ENCODE data around the gene DNMT3L. TPM values are rescaled to one million over a fixed set of nuclear protein-coding genes. Genes with fewer than 3 reads are reported as not detected.

DNMT3L gene
- total and polyA plus RNA-seq, 2 experiments from 2014 or later: 0.27 TPM; not detected in 1

DNA sequence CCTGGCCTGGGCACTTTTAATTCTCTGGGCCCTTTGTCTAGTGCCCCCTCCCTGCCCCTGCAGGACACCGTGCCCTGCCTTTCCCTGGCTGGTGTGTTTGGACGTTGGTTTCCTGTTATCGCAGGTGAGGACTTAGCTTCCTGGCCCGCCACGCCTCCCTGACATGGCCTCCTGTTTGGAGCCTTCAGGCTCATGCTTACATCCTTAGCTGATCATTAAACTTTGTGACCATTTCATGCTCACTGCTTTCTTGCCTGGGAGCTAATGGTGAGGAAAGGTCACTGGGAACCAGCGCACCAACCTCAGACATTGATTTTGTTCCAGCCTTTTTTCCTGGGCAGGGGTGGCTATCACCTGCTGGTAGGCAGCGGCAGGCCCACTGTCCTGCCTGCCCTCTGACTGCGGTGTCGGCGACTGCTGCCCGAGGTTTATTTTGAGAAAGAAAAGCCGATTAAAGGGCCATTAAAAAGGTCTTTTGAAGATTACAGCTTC is 41.8 kb upstream of the DNMT3L start:
- Histone ChIP-seq H3K9me2 (ENCODE audit: insufficient read depth) (no peaks in the 10 kb centered on the region), H2AFZ (no peak overlapping the region), H3K4me3 (no peak overlapping the region), H3K27ac (ENCODE audit: low read depth) (no peak overlapping the region), H3K4me1 (ENCODE audit: insufficient read depth) (no peaks in the 10 kb centered on the region), H3K36me3 (ENCODE audit: insufficient read depth) (no peaks in the 10 kb centered on the region), H3K4me2 (no peak overlapping the region), H3F3A (replicated peaks; ENCODE audit: low read depth) (0 out of 2 replicates have a peak, but pooled peaks cover 4% of the 10 kb centered on the region), H3K79me2 (replicated peaks; ENCODE audit: insufficient read depth) (0 out of 2 replicates have a peak, but pooled peaks cover 3% of the 10 kb centered on the region), H3K27me3 (ENCODE audit: insufficient read depth) (peaks cover 2% of the 10 kb centered on the region; the same call in 1 of the 2 replicates), H4K20me1 (replicated peaks; ENCODE audit: insufficient read depth) (no peaks in the 10 kb centered on the region)
- ATAC-seq: no peak
- TF ChIP-seq STAT1 (IDR thresholded peaks at IDR 0.05; ENCODE audit: unreplicated experiment) (no peak), ZNF114 (CRISPR knock-in tag; IDR thresholded peaks at IDR 0.05) (no peak), POLR2AphosphoS5 (IDR thresholded peaks at IDR 0.05; ENCODE audit: low read depth) (no peak), CREB1 (CRISPR knock-in tag; IDR thresholded peaks at IDR 0.05; ENCODE audit: low read depth) (no peak), NANOG (IDR thresholded peaks at IDR 0.05; ENCODE audit: borderline replicate concordance) (no peak), JUNB (IDR thresholded peaks at IDR 0.05; ENCODE audit: unreplicated experiment) (no peak), ZNF331 (CRISPR knock-in tag; IDR thresholded peaks at IDR 0.05; ENCODE audit: low read depth) (no peak), EZH2phosphoT487 (IDR thresholded peaks at IDR 0.05; ENCODE audit: unreplicated experiment) (no peak), EZH2 (IDR thresholded peaks at IDR 0.05; ENCODE audit: low read depth, unreplicated experiment) (no peak)
- TF ChIP-seq, protein P1, sequence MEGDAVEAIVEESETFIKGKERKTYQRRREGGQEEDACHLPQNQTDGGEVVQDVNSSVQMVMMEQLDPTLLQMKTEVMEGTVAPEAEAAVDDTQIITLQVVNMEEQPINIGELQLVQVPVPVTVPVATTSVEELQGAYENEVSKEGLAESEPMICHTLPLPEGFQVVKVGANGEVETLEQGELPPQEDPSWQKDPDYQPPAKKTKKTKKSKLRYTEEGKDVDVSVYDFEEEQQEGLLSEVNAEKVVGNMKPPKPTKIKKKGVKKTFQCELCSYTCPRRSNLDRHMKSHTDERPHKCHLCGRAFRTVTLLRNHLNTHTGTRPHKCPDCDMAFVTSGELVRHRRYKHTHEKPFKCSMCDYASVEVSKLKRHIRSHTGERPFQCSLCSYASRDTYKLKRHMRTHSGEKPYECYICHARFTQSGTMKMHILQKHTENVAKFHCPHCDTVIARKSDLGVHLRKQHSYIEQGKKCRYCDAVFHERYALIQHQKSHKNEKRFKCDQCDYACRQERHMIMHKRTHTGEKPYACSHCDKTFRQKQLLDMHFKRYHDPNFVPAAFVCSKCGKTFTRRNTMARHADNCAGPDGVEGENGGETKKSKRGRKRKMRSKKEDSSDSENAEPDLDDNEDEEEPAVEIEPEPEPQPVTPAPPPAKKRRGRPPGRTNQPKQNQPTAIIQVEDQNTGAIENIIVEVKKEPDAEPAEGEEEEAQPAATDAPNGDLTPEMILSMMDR (conservative IDR thresholded peaks at IDR 0.05; ENCODE audit: low read depth in 2 of 2): no peak
- TF ChIP-seq, protein P2, sequence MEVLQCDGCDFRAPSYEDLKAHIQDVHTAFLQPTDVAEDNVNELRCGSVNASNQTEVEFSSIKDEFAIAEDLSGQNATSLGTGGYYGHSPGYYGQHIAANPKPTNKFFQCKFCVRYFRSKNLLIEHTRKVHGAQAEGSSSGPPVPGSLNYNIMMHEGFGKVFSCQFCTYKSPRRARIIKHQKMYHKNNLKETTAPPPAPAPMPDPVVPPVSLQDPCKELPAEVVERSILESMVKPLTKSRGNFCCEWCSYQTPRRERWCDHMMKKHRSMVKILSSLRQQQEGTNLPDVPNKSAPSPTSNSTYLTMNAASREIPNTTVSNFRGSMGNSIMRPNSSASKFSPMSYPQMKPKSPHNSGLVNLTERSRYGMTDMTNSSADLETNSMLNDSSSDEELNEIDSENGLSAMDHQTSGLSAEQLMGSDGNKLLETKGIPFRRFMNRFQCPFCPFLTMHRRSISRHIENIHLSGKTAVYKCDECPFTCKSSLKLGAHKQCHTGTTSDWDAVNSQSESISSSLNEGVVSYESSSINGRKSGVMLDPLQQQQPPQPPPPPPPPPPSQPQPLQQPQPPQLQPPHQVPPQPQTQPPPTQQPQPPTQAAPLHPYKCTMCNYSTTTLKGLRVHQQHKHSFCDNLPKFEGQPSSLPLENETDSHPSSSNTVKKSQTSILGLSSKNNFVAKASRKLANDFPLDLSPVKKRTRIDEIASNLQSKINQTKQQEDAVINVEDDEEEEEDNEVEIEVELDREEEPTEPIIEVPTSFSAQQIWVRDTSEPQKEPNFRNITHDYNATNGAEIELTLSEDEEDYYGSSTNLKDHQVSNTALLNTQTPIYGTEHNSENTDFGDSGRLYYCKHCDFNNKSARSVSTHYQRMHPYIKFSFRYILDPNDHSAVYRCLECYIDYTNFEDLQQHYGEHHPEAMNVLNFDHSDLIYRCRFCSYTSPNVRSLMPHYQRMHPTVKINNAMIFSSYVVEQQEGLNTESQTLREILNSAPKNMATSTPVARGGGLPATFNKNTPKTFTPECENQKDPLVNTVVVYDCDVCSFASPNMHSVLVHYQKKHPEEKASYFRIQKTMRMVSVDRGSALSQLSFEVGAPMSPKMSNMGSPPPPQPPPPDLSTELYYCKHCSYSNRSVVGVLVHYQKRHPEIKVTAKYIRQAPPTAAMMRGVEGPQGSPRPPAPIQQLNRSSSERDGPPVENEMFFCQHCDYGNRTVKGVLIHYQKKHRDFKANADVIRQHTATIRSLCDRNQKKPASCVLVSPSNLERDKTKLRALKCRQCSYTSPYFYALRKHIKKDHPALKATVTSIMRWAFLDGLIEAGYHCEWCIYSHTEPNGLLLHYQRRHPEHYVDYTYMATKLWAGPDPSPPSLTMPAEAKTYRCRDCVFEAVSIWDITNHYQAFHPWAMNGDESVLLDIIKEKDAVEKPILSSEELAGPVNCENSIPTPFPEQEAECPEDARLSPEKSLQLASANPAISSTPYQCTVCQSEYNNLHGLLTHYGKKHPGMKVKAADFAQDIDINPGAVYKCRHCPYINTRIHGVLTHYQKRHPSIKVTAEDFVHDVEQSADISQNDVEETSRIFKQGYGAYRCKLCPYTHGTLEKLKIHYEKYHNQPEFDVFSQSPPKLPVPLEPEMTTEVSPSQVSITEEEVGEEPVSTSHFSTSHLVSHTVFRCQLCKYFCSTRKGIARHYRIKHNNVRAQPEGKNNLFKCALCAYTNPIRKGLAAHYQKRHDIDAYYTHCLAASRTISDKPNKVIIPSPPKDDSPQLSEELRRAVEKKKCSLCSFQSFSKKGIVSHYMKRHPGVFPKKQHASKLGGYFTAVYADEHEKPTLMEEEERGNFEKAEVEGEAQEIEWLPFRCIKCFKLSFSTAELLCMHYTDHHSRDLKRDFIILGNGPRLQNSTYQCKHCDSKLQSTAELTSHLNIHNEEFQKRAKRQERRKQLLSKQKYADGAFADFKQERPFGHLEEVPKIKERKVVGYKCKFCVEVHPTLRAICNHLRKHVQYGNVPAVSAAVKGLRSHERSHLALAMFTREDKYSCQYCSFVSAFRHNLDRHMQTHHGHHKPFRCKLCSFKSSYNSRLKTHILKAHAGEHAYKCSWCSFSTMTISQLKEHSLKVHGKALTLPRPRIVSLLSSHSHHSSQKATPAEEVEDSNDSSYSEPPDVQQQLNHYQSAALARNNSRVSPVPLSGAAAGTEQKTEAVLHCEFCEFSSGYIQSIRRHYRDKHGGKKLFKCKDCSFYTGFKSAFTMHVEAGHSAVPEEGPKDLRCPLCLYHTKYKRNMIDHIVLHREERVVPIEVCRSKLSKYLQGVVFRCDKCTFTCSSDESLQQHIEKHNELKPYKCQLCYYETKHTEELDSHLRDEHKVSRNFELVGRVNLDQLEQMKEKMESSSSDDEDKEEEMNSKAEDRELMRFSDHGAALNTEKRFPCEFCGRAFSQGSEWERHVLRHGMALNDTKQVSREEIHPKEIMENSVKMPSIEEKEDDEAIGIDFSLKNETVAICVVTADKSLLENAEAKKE (CRISPR knock-in tag; IDR thresholded peaks at IDR 0.05): no peak
- TF ChIP-seq, protein P3, sequence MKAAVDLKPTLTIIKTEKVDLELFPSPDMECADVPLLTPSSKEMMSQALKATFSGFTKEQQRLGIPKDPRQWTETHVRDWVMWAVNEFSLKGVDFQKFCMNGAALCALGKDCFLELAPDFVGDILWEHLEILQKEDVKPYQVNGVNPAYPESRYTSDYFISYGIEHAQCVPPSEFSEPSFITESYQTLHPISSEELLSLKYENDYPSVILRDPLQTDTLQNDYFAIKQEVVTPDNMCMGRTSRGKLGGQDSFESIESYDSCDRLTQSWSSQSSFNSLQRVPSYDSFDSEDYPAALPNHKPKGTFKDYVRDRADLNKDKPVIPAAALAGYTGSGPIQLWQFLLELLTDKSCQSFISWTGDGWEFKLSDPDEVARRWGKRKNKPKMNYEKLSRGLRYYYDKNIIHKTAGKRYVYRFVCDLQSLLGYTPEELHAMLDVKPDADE (IDR thresholded peaks at IDR 0.05): no peak
- TF ChIP-seq, protein P4, sequence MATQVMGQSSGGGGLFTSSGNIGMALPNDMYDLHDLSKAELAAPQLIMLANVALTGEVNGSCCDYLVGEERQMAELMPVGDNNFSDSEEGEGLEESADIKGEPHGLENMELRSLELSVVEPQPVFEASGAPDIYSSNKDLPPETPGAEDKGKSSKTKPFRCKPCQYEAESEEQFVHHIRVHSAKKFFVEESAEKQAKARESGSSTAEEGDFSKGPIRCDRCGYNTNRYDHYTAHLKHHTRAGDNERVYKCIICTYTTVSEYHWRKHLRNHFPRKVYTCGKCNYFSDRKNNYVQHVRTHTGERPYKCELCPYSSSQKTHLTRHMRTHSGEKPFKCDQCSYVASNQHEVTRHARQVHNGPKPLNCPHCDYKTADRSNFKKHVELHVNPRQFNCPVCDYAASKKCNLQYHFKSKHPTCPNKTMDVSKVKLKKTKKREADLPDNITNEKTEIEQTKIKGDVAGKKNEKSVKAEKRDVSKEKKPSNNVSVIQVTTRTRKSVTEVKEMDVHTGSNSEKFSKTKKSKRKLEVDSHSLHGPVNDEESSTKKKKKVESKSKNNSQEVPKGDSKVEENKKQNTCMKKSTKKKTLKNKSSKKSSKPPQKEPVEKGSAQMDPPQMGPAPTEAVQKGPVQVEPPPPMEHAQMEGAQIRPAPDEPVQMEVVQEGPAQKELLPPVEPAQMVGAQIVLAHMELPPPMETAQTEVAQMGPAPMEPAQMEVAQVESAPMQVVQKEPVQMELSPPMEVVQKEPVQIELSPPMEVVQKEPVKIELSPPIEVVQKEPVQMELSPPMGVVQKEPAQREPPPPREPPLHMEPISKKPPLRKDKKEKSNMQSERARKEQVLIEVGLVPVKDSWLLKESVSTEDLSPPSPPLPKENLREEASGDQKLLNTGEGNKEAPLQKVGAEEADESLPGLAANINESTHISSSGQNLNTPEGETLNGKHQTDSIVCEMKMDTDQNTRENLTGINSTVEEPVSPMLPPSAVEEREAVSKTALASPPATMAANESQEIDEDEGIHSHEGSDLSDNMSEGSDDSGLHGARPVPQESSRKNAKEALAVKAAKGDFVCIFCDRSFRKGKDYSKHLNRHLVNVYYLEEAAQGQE (IDR thresholded peaks at IDR 0.05; ENCODE audit: unreplicated experiment): no peak
- H3K4me1 Mint-ChIP-seq: peaks cover 16% of the 10 kb centered on the region
- no peaks in the 10 kb centered on the region for H3K9me3 Mint-ChIP-seq
- no peaks in the 10 kb centered on the region for H3K36me3 Mint-ChIP-seq (ENCODE audit: low read depth)
- no peak for DNase-seq (ENCODE audit: low spot score)
- peaks cover 11% of the 10 kb centered on the region for H3K27me3 Mint-ChIP-seq (ENCODE audit: insufficient read depth, low read depth, poor library complexity)
- no peak overlapping the region for H3K4me3 Mint-ChIP-seq
- no peak overlapping the region for H3K27ac Mint-ChIP-seq

All from GM23338 (cell line).